Panc1 (cell line): ENCODE results near the gene SPATA21. TPM values are rescaled to one million over a fixed set of nuclear protein-coding genes. Genes with fewer than 3 reads are reported as not detected.

Experiments
- ATAC-seq: fragments of 200-7000 bp; cut with Tn5 transposase; 2 replicates; pipeline ENCODE4 v1.9.1; 2020; ENCODE audit warnings: mild to moderate bottlenecking, moderate library complexity
- BruUV-seq: library from RNA; stranded (reverse); fragments of 400-500 nt; replicated peaks from 2 replicates; lab custom pipeline; 2021; lab: Mats Ljungman, UMichigan
- CTCF ChIA-PET: fragments of 300-600 bp; sonication (Branson Sonifier 250); formaldehyde crosslinking; loops from one replicate; lab custom pipeline; 2022; ENCODE audit warnings: antibody characterized with exemption; lab: Charles Lee
- POLR2A ChIA-PET: fragments of 300-600 bp; sonication (Branson Sonifier 250); formaldehyde crosslinking; loops from one replicate; lab custom pipeline; 2022; ENCODE audit warnings: antibody characterized with exemption; lab: Charles Lee
- DNase-seq: peaks from one replicate; pipeline ENCODE4 v3.0.0-alpha.2; 2010; ENCODE audit warnings: low read depth, low spot score
- H3K27ac ChIP-seq: 2 replicates; pipeline ENCODE4 v1.5.1; 2011; ENCODE audit warnings: mild to moderate bottlenecking, low read length, inconsistent platforms
- H3K27me3 ChIP-seq: fragments of 200-500 bp; sonication (Bioruptor generic); 2 replicates; pipeline ENCODE4 v1.6.0; 2014; ENCODE audit warnings: low read length, inconsistent platforms; ENCODE audit not compliant: control insufficient read depth, insufficient read depth
- H3K36me3 ChIP-seq: fragments of 200-500 bp; sonication (Bioruptor generic); 2 replicates; pipeline ENCODE4 v1.5.1; 2014; ENCODE audit warnings: inconsistent platforms, mild to moderate bottlenecking, low read length, moderate library complexity; ENCODE audit not compliant: control insufficient read depth, insufficient read depth
- H3K4me1 ChIP-seq: 2 replicates; pipeline ENCODE4 v1.5.1; 2011; ENCODE audit warnings: inconsistent platforms, mild to moderate bottlenecking, low read length, moderate library complexity; ENCODE audit not compliant: control insufficient read depth, insufficient read depth
- H3K4me3 ChIP-seq, 2 experiments: 2 replicates each; pipeline ENCODE4 v1.5.1; 2011 to 2012; ENCODE audit warnings: low read depth in 2 of 2, low read length in 2 of 2, mild to moderate bottlenecking in 2 of 2, inconsistent platforms in 1 of 2, moderate library complexity in 1 of 2
- H3K9me3 ChIP-seq: fragments of 200-500 bp; sonication (Bioruptor generic); 2 replicates; pipeline ENCODE4 v1.5.1; 2014; ENCODE audit warnings: low read depth, mild to moderate bottlenecking, inconsistent platforms, low read length, moderate library complexity; ENCODE audit not compliant: control insufficient read depth, insufficient read depth
- CTCF ChIP-seq: fragments of 450-650 bp; IDR thresholded peaks from 2 replicates; pipeline ENCODE4 v1.5.1; 2017; ENCODE audit warnings: mild to moderate bottlenecking
- POLR2AphosphoS5 ChIP-seq: IDR thresholded peaks from 2 replicates; pipeline ENCODE4 v1.6.1; 2012; ENCODE audit warnings: mild to moderate bottlenecking, low read depth, low read length, moderate library complexity
- REST ChIP-seq, 2 experiments: IDR thresholded peaks; 2 replicates each; pipeline ENCODE4 v1.6.1; 2011 to 2012; ENCODE audit warnings: low read depth in 2 of 2, control low read depth in 1 of 2, low read length in 1 of 2, mild to moderate bottlenecking in 1 of 2, moderate library complexity in 1 of 2; ENCODE audit not compliant: insufficient read depth in 1 of 2
- SIN3A ChIP-seq: IDR thresholded peaks from 2 replicates; pipeline ENCODE4 v1.6.1; 2012; ENCODE audit warnings: low read depth, mild to moderate bottlenecking, low read length, moderate library complexity, borderline replicate concordance; ENCODE audit not compliant: insufficient read depth
- TCF7L2 ChIP-seq: IDR thresholded peaks from 2 replicates; pipeline ENCODE4 v1.6.1; 2011; ENCODE audit warnings: mild to moderate bottlenecking, low read depth, low read length, inconsistent platforms
- in situ Hi-C: cut with HindIII; loops from 2 replicates; pipeline ENCODE4 v1.10.0; 2016; ENCODE audit warnings: low sequenced_read_pairs, low pct_unique_long_range_greater_than_20kb
- intact Hi-C: fragments of 100-400 bp; cut with micrococcal nuclease; formaldehyde crosslinking; loops from one replicate; pipeline ENCODE4 v1.10.0; 2022; ENCODE audit not compliant: unreplicated experiment
- total RNA-seq: library from RNA; stranded (reverse); gene quantifications from one replicate; pipeline ENCODE4 v1.2.1, GENCODE V29; 2021; ENCODE audit not compliant: unreplicated experiment

Gene SPATA21
- total RNA-seq, 1 experiment from 2014 or later, result not detected

- no peak for DNase-seq
- BruUV-seq, result no TSS peak
Observed at GRCh38 chr1:16430606-16431005, 6.6 kb downstream of the SPATA21 start.

More at GRCh38 chr1:16430606-16431005, 6.6 kb downstream of the SPATA21 start:
- intact Hi-C loops, result no loop called here
- Histone ChIP-seq H3K36me3 (no peaks in the 10 kb centered on the region), H3K27ac (no peak overlapping the region), H3K4me3 (no peak overlapping the region), H3K9me3 (no peaks in the 10 kb centered on the region), H3K4me1 (no peaks in the 10 kb centered on the region), H3K27me3 (no peaks in the 10 kb centered on the region)
- in situ Hi-C loops, result no loop called here
- CTCF ChIA-PET, result no interaction called here
- POLR2A ChIA-PET, result no interaction called here
- TF ChIP-seq POLR2AphosphoS5 (no peak), TCF7L2 (no peak), SIN3A (no peak), CTCF (no peak), REST (IDR thresholded peaks at IDR 0.05; ENCODE audit: insufficient read depth in 1 of 2, low read depth in 2 of 2, low read length in 1 of 2) (no peak)
- peak; percentile 28; the same call in 1 of the 2 replicates for ATAC-seq
